Epithelial cell of esophagus (primary cell): ENCODE measurements around the gene NRAP.

ENCODE experiments used
- DNase-seq: peaks from one replicate; pipeline ENCODE4 v3.0.0; 2010; ENCODE audit warnings: low read depth
- H3K4me3 ChIP-seq: 2 replicates; pipeline ENCODE4 v1.5.1; 2011; ENCODE audit warnings: mild to moderate bottlenecking, low read length, control low read depth
- TF ChIP-seq, protein P1 (sequence below): IDR thresholded peaks from 2 replicates; pipeline ENCODE4 v1.5.1; 2011; ENCODE audit warnings: low read depth, mild to moderate bottlenecking, low read length, control low read depth, inconsistent platforms; ENCODE audit not compliant: insufficient read depth; ENCODE audit errors: missing control alignments

Gene NRAP

DNA sequence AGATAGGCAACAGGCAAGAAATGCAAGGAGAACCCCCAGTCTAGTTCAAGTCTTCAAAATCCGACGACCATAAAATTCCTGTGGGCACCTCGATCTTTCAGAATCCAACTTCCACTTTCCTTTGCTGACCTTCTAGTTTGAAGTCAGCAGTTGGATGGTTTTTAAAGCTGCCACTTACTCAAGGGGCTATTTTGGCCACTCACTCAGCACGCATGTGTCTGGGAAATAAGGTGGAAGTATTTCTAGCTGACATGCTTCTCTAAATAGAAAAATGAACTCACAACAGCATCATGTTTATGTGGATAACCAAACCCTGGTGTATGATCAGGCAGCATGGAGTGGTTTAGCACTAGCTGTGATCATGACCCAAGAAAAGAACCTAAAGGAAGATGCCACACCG, at the start of gene NRAP:
Gene NRAP, minus strand, starts transcription at position 134 of the 400 bp plus-strand sequence. CDS start 159 bp downstream, outside the sequence.
- no peak for DNase-seq
- TF ChIP-seq, protein P1, sequence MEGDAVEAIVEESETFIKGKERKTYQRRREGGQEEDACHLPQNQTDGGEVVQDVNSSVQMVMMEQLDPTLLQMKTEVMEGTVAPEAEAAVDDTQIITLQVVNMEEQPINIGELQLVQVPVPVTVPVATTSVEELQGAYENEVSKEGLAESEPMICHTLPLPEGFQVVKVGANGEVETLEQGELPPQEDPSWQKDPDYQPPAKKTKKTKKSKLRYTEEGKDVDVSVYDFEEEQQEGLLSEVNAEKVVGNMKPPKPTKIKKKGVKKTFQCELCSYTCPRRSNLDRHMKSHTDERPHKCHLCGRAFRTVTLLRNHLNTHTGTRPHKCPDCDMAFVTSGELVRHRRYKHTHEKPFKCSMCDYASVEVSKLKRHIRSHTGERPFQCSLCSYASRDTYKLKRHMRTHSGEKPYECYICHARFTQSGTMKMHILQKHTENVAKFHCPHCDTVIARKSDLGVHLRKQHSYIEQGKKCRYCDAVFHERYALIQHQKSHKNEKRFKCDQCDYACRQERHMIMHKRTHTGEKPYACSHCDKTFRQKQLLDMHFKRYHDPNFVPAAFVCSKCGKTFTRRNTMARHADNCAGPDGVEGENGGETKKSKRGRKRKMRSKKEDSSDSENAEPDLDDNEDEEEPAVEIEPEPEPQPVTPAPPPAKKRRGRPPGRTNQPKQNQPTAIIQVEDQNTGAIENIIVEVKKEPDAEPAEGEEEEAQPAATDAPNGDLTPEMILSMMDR: no peak
- H3K4me3 ChIP-seq: no peak within 1 kb of the TSS

DNA sequence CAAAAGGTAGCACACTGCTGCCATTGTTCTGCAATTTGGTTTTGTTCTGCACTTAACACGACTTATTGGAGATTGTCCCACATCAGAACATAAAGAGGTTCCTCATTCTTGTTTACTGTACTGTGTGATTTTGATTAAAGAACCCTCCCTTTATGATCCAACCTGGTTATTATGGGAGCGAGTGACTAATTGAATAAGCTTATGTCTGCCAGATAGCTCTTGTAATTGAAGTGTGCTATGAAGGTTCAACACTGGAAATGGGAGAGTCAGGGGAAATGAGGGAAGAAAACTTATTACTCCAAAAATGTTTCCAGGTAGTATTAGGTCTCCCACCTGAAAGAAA, 49.8 kb upstream of the NRAP start:
- TF ChIP-seq, protein P1: no peak
- no peak for DNase-seq
- no peak overlapping the region for H3K4me3 ChIP-seq

- H3K4me3 ChIP-seq: no peak overlapping the region
- DNase-seq: peak; percentile 19
- TF ChIP-seq, protein P1: no peak
Measured at GRCh38 chr10:113712755-113713639, 49.2 kb upstream of the NRAP start.

- H3K4me3 ChIP-seq: no peak overlapping the region
- no peak for DNase-seq
- TF ChIP-seq, protein P1: no peak
Measured at GRCh38 chr10:113712024-113712423, 48.2 kb upstream of the NRAP start.

DNA sequence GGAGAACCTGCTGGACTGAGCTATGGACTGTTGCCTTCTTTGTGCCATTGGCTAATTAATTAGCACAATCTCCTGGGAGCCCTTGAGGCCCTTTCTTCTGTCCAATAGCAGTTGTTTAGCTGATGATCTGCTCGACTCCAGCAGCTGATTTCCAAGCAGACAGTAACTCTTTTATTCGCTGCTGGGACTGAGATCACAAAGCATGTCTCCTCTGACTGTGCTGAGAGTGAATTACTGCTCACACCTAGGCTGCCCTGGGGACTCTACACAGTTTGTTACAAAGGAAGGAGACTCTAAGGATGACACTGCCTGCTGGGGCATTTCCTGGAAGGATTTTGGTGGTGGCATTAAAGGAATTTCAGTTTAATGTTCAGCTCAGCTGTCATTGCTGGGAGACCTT, 47.3 kb upstream of the NRAP start:
- TF ChIP-seq, protein P1: no peak
- no peak overlapping the region for H3K4me3 ChIP-seq
- DNase-seq: no peak

GRCh38 chr10:113709221-113709838, 45.5 kb upstream of the NRAP start:
- DNase-seq: peak; percentile 16
- H3K4me3 ChIP-seq: no peak overlapping the region
- TF ChIP-seq, protein P1: no peak
